Mammary epithelial cell (primary cell): ENCODE data around the gene CAPN9.

Experiments used
- EZH2 ChIP-seq: IDR thresholded peaks from 2 replicates; pipeline ENCODE4 v1.6.1; 2012; ENCODE audit warnings: low read length, inconsistent platforms, borderline replicate concordance
- TF ChIP-seq, protein P1 (sequence below), 2 donors: IDR thresholded peaks in 1 of 2; conservative IDR thresholded peaks in 1 of 2; 2 replicates each; pipeline ENCODE4 v1.5.1; 2011 to 2012; ENCODE audit warnings: inconsistent platforms in 2 of 2, low read length in 2 of 2, mild to moderate bottlenecking in 2 of 2, control low read depth in 1 of 2, low read depth in 1 of 2; ENCODE audit not compliant: insufficient read depth in 1 of 2; ENCODE audit errors: extremely low read depth in 1 of 2

GRCh38 chr1:230832476-230832875, 85.3 kb downstream of the CAPN9 start:
- TF ChIP-seq, protein P1, sequence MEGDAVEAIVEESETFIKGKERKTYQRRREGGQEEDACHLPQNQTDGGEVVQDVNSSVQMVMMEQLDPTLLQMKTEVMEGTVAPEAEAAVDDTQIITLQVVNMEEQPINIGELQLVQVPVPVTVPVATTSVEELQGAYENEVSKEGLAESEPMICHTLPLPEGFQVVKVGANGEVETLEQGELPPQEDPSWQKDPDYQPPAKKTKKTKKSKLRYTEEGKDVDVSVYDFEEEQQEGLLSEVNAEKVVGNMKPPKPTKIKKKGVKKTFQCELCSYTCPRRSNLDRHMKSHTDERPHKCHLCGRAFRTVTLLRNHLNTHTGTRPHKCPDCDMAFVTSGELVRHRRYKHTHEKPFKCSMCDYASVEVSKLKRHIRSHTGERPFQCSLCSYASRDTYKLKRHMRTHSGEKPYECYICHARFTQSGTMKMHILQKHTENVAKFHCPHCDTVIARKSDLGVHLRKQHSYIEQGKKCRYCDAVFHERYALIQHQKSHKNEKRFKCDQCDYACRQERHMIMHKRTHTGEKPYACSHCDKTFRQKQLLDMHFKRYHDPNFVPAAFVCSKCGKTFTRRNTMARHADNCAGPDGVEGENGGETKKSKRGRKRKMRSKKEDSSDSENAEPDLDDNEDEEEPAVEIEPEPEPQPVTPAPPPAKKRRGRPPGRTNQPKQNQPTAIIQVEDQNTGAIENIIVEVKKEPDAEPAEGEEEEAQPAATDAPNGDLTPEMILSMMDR (conservative IDR thresholded peaks at IDR 0.05 in 1 of 2, IDR thresholded peaks at IDR 0.05 in 1 of 2; ENCODE audit: extremely low read depth in 1 of 2, insufficient read depth in 1 of 2, low read depth in 1 of 2, low read length in 2 of 2): no peak
- no peak for TF ChIP-seq EZH2
